Chondrocyte (in vitro differentiated cells): ENCODE data around the gene FNDC10. TPM values are rescaled to one million over a fixed set of nuclear protein-coding genes. Genes with fewer than 3 reads are reported as not detected.

Source experiments
- DNase-seq: peaks from one replicate; pipeline ENCODE4 v3.0.0; 2021; ENCODE audit warnings: mixed read lengths, low spot score
- H3K27ac Mint-ChIP-seq: one replicate; pipeline ENCODE4 v1.8.0; 2021; ENCODE audit warnings: mild to moderate bottlenecking, moderate library complexity, mixed read lengths; ENCODE audit not compliant: unreplicated experiment
- H3K27me3 Mint-ChIP-seq: 2 replicates; pipeline ENCODE4 v1.8.0; 2021; ENCODE audit warnings: low read depth, mixed read lengths
- H3K36me3 Mint-ChIP-seq: 2 replicates; pipeline ENCODE4 v1.8.0; 2021; ENCODE audit warnings: low read depth, mixed read lengths
- H3K4me1 Mint-ChIP-seq: 2 replicates; pipeline ENCODE4 v1.8.0; 2021; ENCODE audit warnings: low read depth, mild to moderate bottlenecking, mixed read lengths
- H3K4me3 Mint-ChIP-seq: one replicate; pipeline ENCODE4 v1.8.0; 2021; ENCODE audit warnings: mild to moderate bottlenecking, moderate library complexity, mixed read lengths; ENCODE audit not compliant: unreplicated experiment
- H3K9me3 Mint-ChIP-seq: 2 replicates; pipeline ENCODE4 v1.8.0; 2021; ENCODE audit warnings: low read depth, mixed read lengths
- total RNA-seq: library from RNA; stranded (reverse); gene quantifications from 3 replicates; pipeline ENCODE4 v1.2.1, GENCODE V29; 2021
- TF ChIP-seq, protein P1 (sequence below): fragments of 200-600 bp; sonication (generic); IDR thresholded peaks from 2 replicates; pipeline ENCODE4 v1.5.0; 2021; ENCODE audit warnings: antibody characterized with exemption, mild to moderate bottlenecking, moderate library complexity

FNDC10 gene
- total RNA-seq, 1 donor from 2014 or later = 24.8 TPM

DNA sequence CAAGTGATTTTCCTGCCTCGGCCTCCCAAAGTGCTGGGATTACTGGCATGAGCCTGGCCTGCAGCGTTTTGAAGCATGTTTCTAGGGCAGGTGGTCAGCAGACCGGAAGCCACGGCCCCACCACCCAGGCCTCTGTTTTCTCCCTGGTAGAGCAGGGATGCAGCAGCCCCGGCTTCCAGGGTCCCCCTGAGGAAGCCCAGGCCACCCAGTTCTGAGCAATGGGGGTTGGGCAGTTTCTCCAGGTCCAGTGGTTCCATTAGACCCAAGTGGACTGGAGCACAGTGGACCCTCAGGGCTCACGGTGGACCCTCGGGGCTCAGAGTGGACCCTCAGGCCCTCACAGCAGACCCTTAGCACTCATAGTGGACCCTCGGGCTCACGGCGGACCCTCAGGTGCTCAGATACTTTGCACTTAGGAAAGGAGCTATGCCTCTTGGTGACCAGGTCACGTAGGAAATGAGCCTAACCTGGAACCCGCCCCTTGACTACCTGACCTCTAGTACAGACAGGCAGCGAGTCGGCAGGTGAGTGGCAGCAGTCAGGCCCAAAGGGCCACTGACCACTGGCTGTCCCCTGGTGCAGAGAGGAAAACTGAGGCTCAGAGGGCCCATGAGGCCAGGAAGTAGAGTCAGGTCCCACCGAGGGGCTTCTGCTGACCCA lies 4.6 kb upstream of the FNDC10 start:
- Mint-ChIP-seq H3K4me1 (no peaks in the 10 kb centered on the region), H3K9me3 (no peaks in the 10 kb centered on the region), H3K27ac (no peak overlapping the region), H3K27me3 (no peaks in the 10 kb centered on the region), H3K4me3 (no peak overlapping the region), H3K36me3 (no peaks in the 10 kb centered on the region)
- TF ChIP-seq, protein P1, sequence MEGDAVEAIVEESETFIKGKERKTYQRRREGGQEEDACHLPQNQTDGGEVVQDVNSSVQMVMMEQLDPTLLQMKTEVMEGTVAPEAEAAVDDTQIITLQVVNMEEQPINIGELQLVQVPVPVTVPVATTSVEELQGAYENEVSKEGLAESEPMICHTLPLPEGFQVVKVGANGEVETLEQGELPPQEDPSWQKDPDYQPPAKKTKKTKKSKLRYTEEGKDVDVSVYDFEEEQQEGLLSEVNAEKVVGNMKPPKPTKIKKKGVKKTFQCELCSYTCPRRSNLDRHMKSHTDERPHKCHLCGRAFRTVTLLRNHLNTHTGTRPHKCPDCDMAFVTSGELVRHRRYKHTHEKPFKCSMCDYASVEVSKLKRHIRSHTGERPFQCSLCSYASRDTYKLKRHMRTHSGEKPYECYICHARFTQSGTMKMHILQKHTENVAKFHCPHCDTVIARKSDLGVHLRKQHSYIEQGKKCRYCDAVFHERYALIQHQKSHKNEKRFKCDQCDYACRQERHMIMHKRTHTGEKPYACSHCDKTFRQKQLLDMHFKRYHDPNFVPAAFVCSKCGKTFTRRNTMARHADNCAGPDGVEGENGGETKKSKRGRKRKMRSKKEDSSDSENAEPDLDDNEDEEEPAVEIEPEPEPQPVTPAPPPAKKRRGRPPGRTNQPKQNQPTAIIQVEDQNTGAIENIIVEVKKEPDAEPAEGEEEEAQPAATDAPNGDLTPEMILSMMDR = no peak
- DNase-seq = peak; percentile 89

DNA sequence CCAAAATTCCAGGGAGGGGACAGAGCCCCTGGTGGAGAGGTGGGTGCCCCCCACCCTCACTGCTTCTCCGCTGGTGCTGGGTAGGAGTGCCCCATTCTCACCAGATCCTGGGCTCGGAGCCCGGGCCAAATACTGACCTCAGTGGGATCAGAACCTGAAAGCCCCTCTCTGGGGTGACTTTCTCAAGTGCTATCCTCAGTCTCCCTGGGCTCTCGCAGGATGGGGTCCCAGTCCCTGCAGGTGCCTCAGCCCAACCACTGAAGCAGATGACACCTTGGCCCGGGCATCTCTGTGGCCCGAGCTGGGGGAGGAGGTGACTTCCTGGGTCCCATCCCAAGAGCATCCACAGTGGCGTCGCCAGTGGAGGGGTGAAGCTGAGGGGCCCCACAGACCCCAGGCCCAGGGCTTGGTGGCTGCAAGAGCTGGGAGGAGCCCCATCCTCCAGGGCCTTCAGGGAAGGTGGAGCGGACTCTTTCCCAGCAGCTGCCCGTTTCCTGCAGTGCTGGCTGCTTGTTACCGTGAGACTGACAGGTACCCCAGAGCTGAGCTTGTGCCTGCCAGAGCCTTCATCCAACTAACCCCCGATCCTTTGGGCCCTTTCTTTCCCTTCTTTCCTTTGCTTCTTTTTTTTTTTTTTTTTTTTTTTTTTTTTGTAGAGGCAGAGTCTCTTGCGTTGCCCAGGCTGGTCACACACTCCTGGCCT lies 3.9 kb upstream of the FNDC10 start:
- no peak for DNase-seq

DNA sequence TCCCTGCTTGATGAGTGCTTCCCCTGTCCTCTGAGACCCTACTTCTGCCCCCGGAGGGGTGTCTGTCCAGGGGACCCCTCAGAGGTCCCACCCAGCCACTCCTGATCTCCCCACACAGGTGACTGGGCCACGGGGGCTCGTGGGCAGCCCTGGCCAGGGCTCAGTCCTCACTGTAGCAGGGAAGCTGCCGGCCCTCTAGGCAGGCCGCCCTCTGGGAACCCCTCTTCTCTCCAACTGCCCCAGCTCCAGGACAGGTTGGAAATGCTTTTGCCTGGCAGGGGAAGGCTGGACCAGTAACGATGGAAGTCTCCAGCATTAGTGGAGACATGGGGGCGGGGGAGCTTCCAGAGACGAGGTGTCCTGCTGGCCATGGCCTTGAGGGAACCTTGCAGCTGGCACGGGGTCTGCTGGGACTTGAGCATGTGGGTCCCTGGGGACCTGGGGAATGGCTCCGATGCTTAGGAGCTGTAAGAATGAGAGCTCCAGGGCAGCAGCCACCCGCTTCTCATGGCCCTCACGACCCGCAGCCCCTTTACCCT lies 3.1 kb upstream of the FNDC10 start:
- H3K27ac Mint-ChIP-seq = no peak overlapping the region
- DNase-seq = peak; percentile 82
- peaks cover 5% of the 10 kb centered on the region for H3K27me3 Mint-ChIP-seq
- H3K4me3 Mint-ChIP-seq = no peak overlapping the region
- no peaks in the 10 kb centered on the region for H3K9me3 Mint-ChIP-seq
- peaks cover 5% of the 10 kb centered on the region for H3K4me1 Mint-ChIP-seq
- H3K36me3 Mint-ChIP-seq = no peaks in the 10 kb centered on the region
- TF ChIP-seq, protein P1 = no peak

More for the DNA sequence above, 3.9 kb upstream of the FNDC10 start:
- Mint-ChIP-seq H3K9me3 (no peaks in the 10 kb centered on the region), H3K36me3 (no peaks in the 10 kb centered on the region), H3K4me1 (peaks cover 3% of the 10 kb centered on the region), H3K4me3 (no peak overlapping the region), H3K27me3 (peaks cover 2% of the 10 kb centered on the region), H3K27ac (no peak overlapping the region)
- TF ChIP-seq, protein P1 = no peak

DNA sequence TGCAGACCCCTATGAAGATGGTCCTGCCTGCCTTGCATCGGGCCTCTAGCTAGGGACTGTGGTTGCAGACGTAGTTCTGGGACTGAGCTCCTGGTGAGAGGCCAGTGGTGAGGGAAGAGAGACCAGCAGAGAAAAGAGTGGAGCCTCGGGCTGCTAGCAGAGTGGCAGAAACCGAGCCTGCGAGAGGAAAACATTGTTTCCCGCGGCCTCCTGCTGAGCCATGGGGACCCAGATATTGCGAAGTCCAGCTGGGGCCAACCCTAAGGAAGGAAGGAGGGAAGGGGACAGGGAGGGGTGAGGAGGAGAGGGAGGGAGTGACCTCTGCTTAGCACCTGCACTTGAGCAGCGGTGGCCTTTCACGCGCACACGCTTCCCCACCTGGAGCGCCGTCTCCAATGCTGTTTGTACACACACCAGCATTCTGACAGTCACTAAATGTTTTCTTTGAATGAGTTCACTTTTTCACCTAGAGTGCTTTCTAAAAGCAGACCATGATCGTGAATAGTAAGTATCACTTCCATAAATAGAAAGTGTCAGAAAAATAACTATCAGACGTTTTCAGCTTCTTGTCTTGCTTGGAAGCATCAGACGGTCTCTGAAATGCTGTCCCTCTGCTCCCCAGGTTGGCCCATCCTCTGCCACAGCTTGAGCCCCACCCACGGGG lies 2.5 kb upstream of the FNDC10 start:
- no peak overlapping the region for H3K4me3 Mint-ChIP-seq
- TF ChIP-seq, protein P1 = no peak
- no peak overlapping the region for H3K27ac Mint-ChIP-seq
- no peaks in the 10 kb centered on the region for H3K9me3 Mint-ChIP-seq
- DNase-seq = no peak
- H3K4me1 Mint-ChIP-seq = peaks cover 11% of the 10 kb centered on the region
- H3K36me3 Mint-ChIP-seq = no peaks in the 10 kb centered on the region
- peaks cover 8% of the 10 kb centered on the region for H3K27me3 Mint-ChIP-seq

DNA sequence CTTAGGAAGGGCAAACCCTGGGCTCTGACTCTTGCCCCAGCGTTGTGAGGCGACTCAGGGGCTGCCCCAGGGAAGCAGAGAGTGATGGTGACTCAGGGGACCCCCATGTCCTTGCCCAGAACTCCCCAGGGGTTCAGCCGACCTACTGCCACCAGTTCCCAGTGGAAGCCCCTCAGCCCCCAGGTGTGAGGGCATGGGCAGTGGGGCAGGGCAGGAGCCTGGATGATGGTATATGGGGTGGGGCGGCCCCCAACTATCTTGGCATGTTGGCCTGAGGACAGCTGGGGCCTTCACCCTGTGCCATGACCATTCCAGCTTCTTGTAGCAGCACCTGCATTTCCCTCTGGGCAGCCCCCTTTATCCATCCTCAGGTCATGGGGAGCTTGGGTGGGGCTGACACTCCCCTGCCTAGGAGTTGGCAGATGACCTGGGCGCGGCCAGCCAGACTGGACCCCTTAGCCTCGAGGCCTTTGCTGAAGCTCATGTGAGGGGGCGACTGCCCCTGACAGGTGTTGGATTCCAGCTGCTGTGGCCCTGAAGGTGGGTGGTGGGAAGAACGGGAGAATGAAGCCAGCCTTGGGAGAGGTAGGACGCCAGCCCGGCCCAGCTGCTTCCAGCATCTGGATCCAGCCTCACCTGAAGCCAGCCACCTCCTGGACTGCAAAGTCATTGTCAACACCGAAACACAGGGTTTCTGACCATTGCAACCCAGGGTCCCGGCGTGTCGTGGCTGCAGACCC lies 1.8 kb upstream of the FNDC10 start:
- H3K4me3 Mint-ChIP-seq = no peak overlapping the region
- no peaks in the 10 kb centered on the region for H3K36me3 Mint-ChIP-seq

More for the DNA sequence above, 1.8 kb upstream of the FNDC10 start:
- DNase-seq = no peak
- no peak overlapping the region for H3K27ac Mint-ChIP-seq
- H3K27me3 Mint-ChIP-seq = peaks cover 8% of the 10 kb centered on the region
- TF ChIP-seq, protein P1 = no peak
- H3K9me3 Mint-ChIP-seq = no peaks in the 10 kb centered on the region
- H3K4me1 Mint-ChIP-seq = peaks cover 11% of the 10 kb centered on the region
